Sigmoid colon (tissue), 4 donors: ENCODE measurements around the gene HCN4.

Experiments used
- EP300 ChIP-seq, 4 donors: sonication (generic); formaldehyde crosslinking; IDR thresholded peaks; one replicate each; pipeline ENCODE4 v1.6.1; 2017; ENCODE audit warnings: antibody characterized with exemption in 4 of 4
- POLR2A ChIP-seq, 2 donors: fragments of 450-650 bp; IDR thresholded peaks; one replicate each; pipeline ENCODE4 v1.6.1; 2016; ENCODE audit warnings: antibody characterized with exemption in 2 of 2, mild to moderate bottlenecking in 2 of 2, moderate library complexity in 2 of 2
- POLR2AphosphoS5 ChIP-seq, 4 donors: sonication (generic); formaldehyde crosslinking; IDR thresholded peaks; one replicate each; pipeline ENCODE4 v1.6.1; 2017; ENCODE audit warnings: antibody characterized with exemption in 4 of 4
- TF ChIP-seq, protein P1 (sequence below), 4 experiments: fragments of 450-650 bp in 3 of 4; fragments of 200-600 bp in 1 of 4; IDR thresholded peaks; one replicate each; pipeline ENCODE4 v1.5.1; 2016 to 2019; ENCODE audit warnings: antibody characterized with exemption in 4 of 4, mild to moderate bottlenecking in 3 of 4, moderate library complexity in 2 of 4

GRCh38 chr15:73298522-73299245 is 70.1 kb downstream of the HCN4 start:
- TF ChIP-seq, protein P1, sequence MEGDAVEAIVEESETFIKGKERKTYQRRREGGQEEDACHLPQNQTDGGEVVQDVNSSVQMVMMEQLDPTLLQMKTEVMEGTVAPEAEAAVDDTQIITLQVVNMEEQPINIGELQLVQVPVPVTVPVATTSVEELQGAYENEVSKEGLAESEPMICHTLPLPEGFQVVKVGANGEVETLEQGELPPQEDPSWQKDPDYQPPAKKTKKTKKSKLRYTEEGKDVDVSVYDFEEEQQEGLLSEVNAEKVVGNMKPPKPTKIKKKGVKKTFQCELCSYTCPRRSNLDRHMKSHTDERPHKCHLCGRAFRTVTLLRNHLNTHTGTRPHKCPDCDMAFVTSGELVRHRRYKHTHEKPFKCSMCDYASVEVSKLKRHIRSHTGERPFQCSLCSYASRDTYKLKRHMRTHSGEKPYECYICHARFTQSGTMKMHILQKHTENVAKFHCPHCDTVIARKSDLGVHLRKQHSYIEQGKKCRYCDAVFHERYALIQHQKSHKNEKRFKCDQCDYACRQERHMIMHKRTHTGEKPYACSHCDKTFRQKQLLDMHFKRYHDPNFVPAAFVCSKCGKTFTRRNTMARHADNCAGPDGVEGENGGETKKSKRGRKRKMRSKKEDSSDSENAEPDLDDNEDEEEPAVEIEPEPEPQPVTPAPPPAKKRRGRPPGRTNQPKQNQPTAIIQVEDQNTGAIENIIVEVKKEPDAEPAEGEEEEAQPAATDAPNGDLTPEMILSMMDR (IDR thresholded peaks at IDR 0.05) = no peak
- TF ChIP-seq POLR2A (IDR thresholded peaks at IDR 0.05) (no peak), EP300 (IDR thresholded peaks at IDR 0.05) (no peak), POLR2AphosphoS5 (IDR thresholded peaks at IDR 0.05) (no peak)
